Fibroblast of the conjunctiva (primary cell): ENCODE results near the gene POLR3E.

Experiments
- DNase-seq: peaks from one replicate; pipeline ENCODE4 v3.0.0-alpha.2; 2010; ENCODE audit warnings: low read depth

POLR3E gene, protein sequence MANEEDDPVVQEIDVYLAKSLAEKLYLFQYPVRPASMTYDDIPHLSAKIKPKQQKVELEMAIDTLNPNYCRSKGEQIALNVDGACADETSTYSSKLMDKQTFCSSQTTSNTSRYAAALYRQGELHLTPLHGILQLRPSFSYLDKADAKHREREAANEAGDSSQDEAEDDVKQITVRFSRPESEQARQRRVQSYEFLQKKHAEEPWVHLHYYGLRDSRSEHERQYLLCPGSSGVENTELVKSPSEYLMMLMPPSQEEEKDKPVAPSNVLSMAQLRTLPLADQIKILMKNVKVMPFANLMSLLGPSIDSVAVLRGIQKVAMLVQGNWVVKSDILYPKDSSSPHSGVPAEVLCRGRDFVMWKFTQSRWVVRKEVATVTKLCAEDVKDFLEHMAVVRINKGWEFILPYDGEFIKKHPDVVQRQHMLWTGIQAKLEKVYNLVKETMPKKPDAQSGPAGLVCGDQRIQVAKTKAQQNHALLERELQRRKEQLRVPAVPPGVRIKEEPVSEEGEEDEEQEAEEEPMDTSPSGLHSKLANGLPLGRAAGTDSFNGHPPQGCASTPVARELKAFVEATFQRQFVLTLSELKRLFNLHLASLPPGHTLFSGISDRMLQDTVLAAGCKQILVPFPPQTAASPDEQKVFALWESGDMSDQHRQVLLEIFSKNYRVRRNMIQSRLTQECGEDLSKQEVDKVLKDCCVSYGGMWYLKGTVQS

GRCh38 chr16:22297114-22297870 lies at the start of gene POLR3E:
Gene POLR3E (plus strand): TSS chr16:22297409. CDS start chr16:22302969, 5,560 bp downstream.
- peak; percentile 95 for DNase-seq

GRCh38 chr16:22250522-22250921 lies 46.7 kb upstream of the POLR3E start:
- no peak for DNase-seq

DNA sequence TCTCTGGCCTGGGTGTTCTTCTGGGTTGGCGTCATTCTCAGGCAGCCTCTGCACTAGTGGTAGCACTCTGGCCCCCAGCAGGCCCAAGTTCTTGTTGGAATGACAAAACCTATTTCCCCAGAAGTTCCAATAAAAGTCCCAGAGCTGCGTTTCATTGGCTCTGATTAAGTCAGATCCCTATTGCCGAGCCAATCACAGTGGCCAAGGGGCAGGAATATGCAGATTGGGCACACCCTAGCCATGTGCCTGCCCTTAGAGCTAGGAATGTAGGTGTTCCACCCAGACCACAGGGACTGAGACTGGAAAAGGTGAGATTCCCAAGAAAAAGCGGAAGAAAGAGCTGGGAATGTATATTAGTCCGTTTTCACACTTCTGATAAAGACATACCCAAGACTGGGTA lies 44.9 kb upstream of the POLR3E start:
- DNase-seq, result no peak

DNA sequence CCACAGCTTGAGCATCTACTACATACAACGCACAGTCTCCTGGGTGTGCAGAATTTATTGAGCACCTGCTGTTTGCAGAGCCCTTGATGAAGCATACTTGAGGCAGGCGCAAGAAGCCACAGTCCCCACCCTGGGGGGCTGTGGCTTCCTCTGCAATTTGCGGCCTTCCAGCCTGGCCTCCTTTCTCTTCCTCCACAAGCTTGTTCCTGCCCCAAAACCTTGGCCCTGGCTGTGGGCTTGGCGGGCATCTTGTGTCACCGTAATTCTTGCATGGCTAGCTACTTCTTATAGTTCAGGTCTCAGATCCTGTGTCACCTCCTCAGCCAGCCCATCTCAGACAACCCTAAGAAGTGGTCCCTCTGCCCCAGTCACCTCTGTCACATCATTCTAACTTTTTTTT lies 43.9 kb upstream of the POLR3E start:
- DNase-seq, result no peak

- no peak for DNase-seq
Observed at GRCh38 chr16:22255335-22255734, 41.9 kb upstream of the POLR3E start.

DNA sequence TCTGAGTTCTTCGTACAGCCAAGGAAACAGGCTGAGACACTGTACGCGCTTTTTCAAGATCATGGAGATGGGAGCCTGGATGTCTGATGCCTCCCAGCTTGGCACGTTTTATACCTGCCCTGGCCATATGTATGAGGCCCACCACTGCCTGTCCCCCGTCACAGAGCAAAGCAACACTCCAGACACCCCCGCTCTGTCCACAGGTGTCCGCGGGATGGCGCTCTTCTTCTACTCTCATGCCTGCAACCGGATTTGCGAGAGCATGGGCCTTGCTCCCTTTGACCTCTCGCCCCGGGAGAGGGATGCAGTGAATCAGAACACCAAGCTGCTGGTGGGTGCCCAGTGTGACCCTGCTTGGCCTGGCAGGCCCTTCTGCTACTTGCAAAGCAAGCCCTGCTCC lies 39.8 kb upstream of the POLR3E start:
- no peak for DNase-seq

- DNase-seq, result no peak
Observed at GRCh38 chr16:22260490-22260889, 36.7 kb upstream of the POLR3E start.

DNA sequence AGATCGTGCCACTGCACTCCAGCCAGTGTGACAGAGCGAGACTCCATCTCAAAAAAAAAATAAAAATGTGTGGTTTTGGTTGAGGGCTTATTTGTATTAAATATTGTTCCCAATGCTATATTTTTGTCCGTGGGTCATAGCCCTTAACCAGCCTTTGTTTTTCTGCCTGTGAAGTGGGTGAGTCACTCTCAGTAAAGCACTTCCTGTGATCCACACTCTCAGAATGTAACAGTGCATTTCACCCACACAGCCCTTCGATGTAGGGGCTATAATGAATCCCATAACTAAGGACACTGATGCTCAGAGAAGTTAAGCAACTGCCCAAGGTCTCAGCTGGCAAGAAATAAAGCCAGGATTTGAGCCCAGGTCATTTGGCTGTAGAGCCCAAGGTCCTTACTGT lies 34.7 kb upstream of the POLR3E start:
- DNase-seq, result no peak

GRCh38 chr16:22264786-22265185 lies 32.4 kb upstream of the POLR3E start:
- peak; percentile 21 for DNase-seq

GRCh38 chr16:22265351-22265750 lies 31.9 kb upstream of the POLR3E start:
- no peak for DNase-seq

DNA sequence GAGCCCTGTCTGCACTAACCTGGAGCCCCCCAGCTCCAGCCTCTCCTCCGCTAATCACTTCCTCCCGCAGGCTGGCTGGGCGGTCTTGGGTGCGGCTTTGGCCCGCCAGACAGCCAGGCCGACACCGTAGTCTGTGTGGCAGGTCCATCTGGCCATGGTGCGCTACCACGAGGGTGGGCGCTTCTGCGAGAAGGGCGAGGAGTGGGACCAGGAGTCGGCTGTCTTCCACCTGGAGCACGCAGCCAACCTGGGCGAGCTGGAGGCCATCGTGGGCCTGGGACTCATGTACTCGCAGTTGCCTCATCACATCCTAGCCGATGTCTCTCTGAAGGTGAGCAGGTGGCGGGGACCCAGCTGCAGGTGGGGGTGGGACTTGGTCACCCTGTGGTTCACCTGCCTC lies 30.7 kb upstream of the POLR3E start:
- DNase-seq, result no peak

DNA sequence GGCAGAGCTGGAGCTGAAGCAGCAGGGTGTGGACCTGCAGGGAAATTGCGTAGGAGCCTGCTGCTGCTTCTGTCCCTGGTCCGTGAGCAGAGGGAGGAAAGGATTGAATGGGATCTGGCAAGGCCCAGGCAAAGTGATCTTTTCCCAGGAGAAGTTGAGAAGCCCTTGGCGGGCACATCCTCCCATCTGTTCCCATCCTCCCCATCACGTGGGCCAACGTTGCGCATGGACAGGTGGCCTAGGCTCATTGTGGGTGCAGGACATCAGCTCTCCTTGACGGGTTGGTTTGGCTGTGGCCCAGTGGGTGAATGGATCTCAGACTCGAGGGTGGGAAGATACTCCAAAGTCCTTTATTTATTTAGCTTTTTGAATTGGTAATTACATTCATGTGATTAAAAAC lies 29.4 kb upstream of the POLR3E start:
- no peak for DNase-seq

DNA sequence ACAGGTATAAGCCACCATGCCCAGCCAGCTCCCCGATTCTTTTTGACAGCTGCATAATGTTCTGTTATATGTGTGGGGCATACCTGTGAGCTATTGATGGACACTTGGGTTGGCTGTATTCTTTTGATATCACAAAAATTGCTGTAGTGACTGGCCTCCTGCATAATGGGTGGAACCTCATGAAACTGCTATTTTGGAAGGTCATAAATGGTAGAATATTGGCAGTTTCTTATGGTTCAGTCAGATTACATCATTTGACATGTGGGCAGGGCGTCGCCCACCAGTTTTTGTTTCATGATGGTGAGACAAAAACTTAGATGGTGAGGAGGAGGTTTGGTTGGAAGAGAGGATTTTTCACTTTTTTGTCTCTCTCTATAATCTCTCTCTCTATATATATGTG lies 26.7 kb upstream of the POLR3E start:
- DNase-seq, result peak; percentile 40

GRCh38 chr16:22272870-22273650 lies 24.1 kb upstream of the POLR3E start:
- DNase-seq, result peak; percentile 55

GRCh38 chr16:22274916-22275315 lies 22.3 kb upstream of the POLR3E start:
- no peak for DNase-seq

GRCh38 chr16:22278441-22279230 lies 18.6 kb upstream of the POLR3E start:
- no peak for DNase-seq

- no peak for DNase-seq
Observed at GRCh38 chr16:22282254-22282892, 14.8 kb upstream of the POLR3E start.

GRCh38 chr16:22284637-22285036 lies 12.6 kb upstream of the POLR3E start:
- DNase-seq, result no peak

DNA sequence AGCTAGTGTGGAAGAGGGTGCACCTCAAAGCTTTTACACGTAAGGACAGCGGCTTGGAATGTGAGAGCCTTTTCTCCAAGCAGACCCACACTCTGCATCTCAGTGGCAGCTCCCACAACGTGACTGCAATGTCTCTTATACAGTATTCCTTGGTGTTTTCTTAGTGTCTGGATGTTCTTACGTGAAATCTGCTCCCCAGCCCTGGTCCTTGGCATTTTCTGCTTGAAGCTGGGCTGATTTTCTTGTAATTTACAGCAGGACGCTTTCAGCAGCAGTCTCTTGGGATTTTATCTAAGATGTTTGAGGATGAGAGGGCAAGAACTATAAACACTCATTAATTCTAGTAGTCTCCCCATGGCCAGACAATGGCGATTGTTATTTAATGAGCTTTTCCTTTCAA lies 12.1 kb upstream of the POLR3E start:
- DNase-seq, result no peak

GRCh38 chr16:22291020-22291419 lies 6.2 kb upstream of the POLR3E start:
- DNase-seq, result no peak

GRCh38 chr16:22291860-22292318 lies 5.3 kb upstream of the POLR3E start:
- peak; percentile 61 for DNase-seq
